AG09309 (cell line): ENCODE measurements around the gene PRKG1.

ENCODE experiments used
- DNase-seq: peaks from one replicate; pipeline ENCODE4 v3.0.0-alpha.2; 2010; ENCODE audit warnings: low read depth
- H3K4me3 ChIP-seq: 2 replicates; pipeline ENCODE4 v1.5.1; 2011; ENCODE audit warnings: mild to moderate bottlenecking, low read depth, low read length, moderate library complexity; ENCODE audit not compliant: control insufficient read depth
- CTCF ChIP-seq: IDR thresholded peaks from 2 replicates; pipeline ENCODE4 v1.5.1; 2011; ENCODE audit warnings: mild to moderate bottlenecking, low read depth, low read length, inconsistent platforms; ENCODE audit not compliant: insufficient read depth, control insufficient read depth; ENCODE audit errors: missing control alignments

The PRKG1 gene

GRCh38 chr10:52335665-52336064 is 1261.4 kb downstream of the PRKG1 start:
- no peak for DNase-seq
- TF ChIP-seq CTCF, result no peak
- no peak overlapping the region for H3K4me3 ChIP-seq

- TF ChIP-seq CTCF, result no peak
- no peak overlapping the region for H3K4me3 ChIP-seq
- DNase-seq, result no peak
Observed at GRCh38 chr10:52337225-52337624, 1262.9 kb downstream of the PRKG1 start.

- DNase-seq, result no peak
- no peak overlapping the region for H3K4me3 ChIP-seq
- no peak for TF ChIP-seq CTCF
Observed at GRCh38 chr10:52343439-52343838, 1269.2 kb downstream of the PRKG1 start.

DNA sequence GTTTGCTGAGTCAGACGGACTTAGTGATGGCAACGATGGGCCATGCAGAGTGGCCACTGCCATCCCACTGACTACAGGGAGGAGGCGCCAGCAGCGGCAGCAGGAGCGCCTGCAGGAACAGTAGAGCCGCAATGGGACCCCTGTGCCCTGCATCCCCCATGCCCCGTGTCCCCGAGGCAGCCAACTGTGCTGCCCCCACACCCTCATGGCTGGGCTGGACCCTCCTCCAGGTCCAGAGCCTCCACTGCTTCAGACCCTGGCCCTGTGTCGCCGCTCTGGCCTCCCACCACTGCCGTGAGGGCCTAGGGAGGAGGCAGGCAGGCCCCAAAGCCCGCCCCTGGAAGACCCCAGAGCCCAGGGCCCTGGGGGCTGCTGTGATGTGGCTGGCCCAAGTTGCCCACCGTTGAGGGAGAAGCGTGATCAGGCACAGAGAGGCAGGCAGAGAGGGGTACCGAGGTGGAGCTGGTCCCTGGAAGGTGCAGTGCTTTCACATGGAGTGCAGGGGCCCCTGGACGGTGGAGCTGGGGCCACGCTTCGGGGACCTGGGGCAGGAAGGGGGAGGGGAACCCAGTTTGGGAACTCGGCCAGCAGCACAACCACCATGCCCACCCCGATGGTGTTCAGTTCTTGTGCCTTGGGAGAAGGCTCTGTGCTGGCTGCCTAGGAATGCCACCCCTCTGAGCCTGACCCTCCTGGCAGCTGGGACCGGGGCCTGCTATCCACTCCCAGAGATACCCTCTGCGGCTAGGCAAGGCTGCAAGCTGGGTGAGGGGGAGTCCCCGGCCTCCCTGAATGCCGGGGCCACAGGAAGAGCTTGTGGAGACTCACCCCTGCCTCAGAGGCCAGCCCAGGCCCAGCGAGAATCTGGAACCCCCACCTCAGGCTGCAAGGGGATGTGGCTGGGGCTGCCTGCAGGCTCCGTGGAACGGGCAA is 1272.4 kb downstream of the PRKG1 start:
- no peak overlapping the region for H3K4me3 ChIP-seq
- no peak for DNase-seq
- TF ChIP-seq CTCF, result no peak

- H3K4me3 ChIP-seq, result no peak overlapping the region
- no peak for TF ChIP-seq CTCF
- DNase-seq, result no peak
Observed at GRCh38 chr10:52347327-52347667, 1273.0 kb downstream of the PRKG1 start.
